Loucy (cell line): ENCODE results near the gene COL9A1.

ENCODE experiments used
- CTCF ChIP-seq: fragments of 200-600 bp; sonication (generic); conservative IDR thresholded peaks from 2 replicates; pipeline ENCODE4 v1.5.1; 2014; ENCODE audit warnings: mild to moderate bottlenecking, antibody characterized with exemption, low read length
- EZH2phosphoT487 ChIP-seq: fragments of 200-600 bp; IDR thresholded peaks from 2 replicates; pipeline ENCODE4 v1.6.1; 2018; ENCODE audit warnings: antibody characterized with exemption, mild to moderate bottlenecking, moderate library complexity, borderline replicate concordance

GRCh38 chr6:70325009-70325408, 22.1 kb upstream of the COL9A1 start:
- TF ChIP-seq CTCF (no peak), EZH2phosphoT487 (no peak)
